ENCODE results near the gene PPM1G.
A peak's percentile ranks its signal among the peaks of the same experiment; 100 is the strongest.
"Not testable (repeated sequence)": the region's sequence is repeated elsewhere in the genome, so short reads cannot be mapped to it uniquely, and the experiment has no call there.

The PPM1G gene

DNA sequence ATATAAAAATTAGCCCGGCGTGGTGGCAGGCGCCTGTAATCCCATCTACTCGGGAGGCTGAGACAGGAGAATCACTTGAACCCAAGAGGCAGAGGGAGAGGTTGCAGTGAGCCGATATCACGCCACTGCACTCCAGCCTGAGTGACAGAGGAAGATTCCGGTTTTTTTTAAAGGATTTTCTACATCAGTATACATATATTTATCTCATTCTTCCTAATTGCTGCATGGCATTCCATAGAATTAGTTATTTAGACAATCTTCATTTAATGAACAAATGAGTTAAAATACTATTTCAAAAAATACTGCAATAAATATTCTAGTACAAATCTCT lies 54.8 kb downstream of the PPM1G start:
- H3K27ac ChIP-seq (replicated peaks) = no peak overlapping the region
- H3K4me3 ChIP-seq (replicated peaks; ENCODE audit: insufficient read depth, low read length) = no peak overlapping the region
- no peak for DNase-seq (ENCODE audit: low read depth in 1 of 2, low spot score in 1 of 2)
- TF ChIP-seq, protein P1, sequence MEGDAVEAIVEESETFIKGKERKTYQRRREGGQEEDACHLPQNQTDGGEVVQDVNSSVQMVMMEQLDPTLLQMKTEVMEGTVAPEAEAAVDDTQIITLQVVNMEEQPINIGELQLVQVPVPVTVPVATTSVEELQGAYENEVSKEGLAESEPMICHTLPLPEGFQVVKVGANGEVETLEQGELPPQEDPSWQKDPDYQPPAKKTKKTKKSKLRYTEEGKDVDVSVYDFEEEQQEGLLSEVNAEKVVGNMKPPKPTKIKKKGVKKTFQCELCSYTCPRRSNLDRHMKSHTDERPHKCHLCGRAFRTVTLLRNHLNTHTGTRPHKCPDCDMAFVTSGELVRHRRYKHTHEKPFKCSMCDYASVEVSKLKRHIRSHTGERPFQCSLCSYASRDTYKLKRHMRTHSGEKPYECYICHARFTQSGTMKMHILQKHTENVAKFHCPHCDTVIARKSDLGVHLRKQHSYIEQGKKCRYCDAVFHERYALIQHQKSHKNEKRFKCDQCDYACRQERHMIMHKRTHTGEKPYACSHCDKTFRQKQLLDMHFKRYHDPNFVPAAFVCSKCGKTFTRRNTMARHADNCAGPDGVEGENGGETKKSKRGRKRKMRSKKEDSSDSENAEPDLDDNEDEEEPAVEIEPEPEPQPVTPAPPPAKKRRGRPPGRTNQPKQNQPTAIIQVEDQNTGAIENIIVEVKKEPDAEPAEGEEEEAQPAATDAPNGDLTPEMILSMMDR (IDR thresholded peaks at IDR 0.05; ENCODE audit: insufficient read depth, low read length) = no peak
- TF ChIP-seq SPI1 (IDR thresholded peaks at IDR 0.05; ENCODE audit: borderline replicate concordance, low read depth) (no peak), GABPA (IDR thresholded peaks at IDR 0.05; ENCODE audit: low read depth) (no peak), POLR2AphosphoS5 (IDR thresholded peaks at IDR 0.05; ENCODE audit: low read depth) (no peak)
- TF ChIP-seq, protein P2, sequence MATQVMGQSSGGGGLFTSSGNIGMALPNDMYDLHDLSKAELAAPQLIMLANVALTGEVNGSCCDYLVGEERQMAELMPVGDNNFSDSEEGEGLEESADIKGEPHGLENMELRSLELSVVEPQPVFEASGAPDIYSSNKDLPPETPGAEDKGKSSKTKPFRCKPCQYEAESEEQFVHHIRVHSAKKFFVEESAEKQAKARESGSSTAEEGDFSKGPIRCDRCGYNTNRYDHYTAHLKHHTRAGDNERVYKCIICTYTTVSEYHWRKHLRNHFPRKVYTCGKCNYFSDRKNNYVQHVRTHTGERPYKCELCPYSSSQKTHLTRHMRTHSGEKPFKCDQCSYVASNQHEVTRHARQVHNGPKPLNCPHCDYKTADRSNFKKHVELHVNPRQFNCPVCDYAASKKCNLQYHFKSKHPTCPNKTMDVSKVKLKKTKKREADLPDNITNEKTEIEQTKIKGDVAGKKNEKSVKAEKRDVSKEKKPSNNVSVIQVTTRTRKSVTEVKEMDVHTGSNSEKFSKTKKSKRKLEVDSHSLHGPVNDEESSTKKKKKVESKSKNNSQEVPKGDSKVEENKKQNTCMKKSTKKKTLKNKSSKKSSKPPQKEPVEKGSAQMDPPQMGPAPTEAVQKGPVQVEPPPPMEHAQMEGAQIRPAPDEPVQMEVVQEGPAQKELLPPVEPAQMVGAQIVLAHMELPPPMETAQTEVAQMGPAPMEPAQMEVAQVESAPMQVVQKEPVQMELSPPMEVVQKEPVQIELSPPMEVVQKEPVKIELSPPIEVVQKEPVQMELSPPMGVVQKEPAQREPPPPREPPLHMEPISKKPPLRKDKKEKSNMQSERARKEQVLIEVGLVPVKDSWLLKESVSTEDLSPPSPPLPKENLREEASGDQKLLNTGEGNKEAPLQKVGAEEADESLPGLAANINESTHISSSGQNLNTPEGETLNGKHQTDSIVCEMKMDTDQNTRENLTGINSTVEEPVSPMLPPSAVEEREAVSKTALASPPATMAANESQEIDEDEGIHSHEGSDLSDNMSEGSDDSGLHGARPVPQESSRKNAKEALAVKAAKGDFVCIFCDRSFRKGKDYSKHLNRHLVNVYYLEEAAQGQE (IDR thresholded peaks at IDR 0.05; ENCODE audit: insufficient replicate concordance, low read depth) = no peak
- H3K27me3 ChIP-seq (ENCODE audit: insufficient read depth, poor library complexity, severe bottlenecking) = no peaks in the 10 kb centered on the region

DNA sequence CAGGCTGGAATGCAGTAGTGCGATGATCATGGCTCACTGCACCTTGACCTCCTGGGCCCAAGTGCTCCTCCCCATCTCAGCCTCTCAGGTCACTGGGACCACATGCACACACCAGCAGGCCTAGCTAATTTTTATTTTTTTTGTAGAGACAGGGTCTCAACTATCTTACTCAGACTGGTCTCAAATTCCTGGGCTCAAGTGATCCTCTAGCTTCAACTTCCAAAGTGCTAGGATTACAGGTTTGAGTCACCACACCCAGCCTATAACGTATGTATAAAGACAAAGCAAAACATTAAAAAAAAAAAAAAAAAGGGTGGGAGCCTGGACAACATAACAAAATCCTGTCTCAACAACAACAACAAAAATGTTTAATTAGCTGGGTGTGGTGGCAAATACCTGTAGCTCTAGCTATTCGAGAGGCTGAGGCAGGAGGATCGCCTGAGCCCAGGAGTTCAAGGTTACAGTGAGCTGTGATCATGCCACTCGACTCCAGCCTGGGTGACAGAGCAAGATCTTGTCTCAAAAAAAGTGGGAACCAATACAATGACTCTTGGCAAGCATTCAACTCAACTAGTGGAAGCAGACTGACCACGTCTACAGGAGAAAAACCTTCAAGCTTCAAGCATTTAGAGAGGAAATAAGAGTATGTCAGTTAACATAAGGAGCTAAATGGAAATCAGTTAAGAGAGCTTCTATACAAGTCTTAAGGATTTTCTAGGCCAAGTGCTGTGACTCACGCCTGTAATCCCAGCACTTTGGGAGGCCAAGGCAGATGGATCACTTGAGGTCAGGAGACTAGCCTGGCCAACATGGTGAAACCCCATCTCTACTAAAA lies 55.4 kb downstream of the PPM1G start:
- no peak overlapping the region for H3K4me3 ChIP-seq (replicated peaks; ENCODE audit: insufficient read depth, low read length)
- no peak overlapping the region for H3K27ac ChIP-seq (replicated peaks)
- DNase-seq (ENCODE audit: low read depth in 1 of 2, low spot score in 1 of 2) = peak in 1 of 2 experiments; percentile 55
- H3K27me3 ChIP-seq (ENCODE audit: insufficient read depth, poor library complexity, severe bottlenecking) = no peaks in the 10 kb centered on the region
- TF ChIP-seq POLR2AphosphoS5 (IDR thresholded peaks at IDR 0.05; ENCODE audit: low read depth) (no peak), GABPA (IDR thresholded peaks at IDR 0.05; ENCODE audit: low read depth) (no peak), SPI1 (IDR thresholded peaks at IDR 0.05; ENCODE audit: borderline replicate concordance, low read depth) (no peak)
- TF ChIP-seq, protein P1 (IDR thresholded peaks at IDR 0.05; ENCODE audit: insufficient read depth, low read length) = no peak

DNA sequence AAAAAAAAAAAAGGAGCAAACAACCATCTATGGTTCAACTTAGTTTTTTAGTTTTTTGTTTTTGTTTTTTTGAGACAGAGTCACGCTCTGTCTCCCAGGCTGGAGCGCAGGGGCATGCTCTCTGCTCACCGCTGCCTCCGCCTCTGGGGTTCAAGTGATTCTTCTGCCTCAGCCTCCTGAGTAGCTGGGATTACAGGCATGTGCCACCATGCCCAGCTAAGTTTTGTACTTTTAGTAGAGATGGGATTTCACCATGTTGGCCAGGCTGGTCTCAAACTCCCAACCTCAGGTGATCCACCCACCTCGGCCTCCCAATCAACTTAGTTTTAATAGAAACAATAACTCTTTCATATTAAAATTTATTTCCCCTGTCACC lies 56.0 kb downstream of the PPM1G start:
- not testable (repeated sequence) for H3K4me3 ChIP-seq (replicated peaks; ENCODE audit: insufficient read depth, low read length); H3K27me3 ChIP-seq (ENCODE audit: insufficient read depth, poor library complexity, severe bottlenecking); H3K27ac ChIP-seq (replicated peaks); DNase-seq (ENCODE audit: low read depth in 1 of 2, low spot score in 1 of 2)

DNA sequence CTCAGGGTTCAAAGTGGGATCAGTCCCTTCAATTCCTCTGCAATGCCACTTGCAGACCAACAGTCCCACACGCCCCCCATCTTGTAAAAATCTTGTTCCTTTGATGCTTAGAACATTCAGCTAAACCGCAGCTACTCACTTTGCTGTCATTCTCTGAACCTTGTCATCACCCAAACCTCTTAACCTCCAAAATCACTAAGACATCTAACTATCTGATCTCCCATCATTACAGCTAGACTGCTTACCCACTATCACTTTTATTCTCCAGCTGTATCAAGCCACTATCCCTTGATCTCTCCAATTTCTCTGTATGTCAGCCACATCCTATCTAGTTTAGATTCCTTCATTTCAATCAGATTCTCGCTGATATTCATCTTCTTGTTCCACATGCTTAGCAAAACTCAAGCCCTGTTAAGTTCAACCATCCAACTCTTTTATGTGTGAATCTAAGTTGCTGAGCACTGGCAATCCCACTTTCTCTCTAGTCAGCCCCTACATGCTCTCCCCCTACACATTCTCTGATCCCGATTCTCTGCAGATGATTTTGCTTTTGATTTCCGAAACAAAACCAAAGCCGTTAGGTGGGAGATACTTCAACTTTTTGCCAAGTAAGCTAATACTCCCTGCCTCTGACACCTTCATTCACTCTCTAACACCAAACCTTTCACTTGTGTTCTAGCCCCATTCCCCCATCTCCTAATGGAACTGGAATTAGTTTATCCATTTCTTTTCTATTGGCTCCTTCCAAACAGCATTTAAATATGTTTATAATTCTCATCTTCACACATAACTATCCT lies 57.4 kb downstream of the PPM1G start:
- TF ChIP-seq POLR2AphosphoS5 (IDR thresholded peaks at IDR 0.05; ENCODE audit: low read depth) = no peak
- TF ChIP-seq, protein P2 (IDR thresholded peaks at IDR 0.05; ENCODE audit: insufficient replicate concordance, low read depth) = no peak
- TF ChIP-seq, protein P1 (IDR thresholded peaks at IDR 0.05; ENCODE audit: insufficient read depth, low read length) = no peak
- TF ChIP-seq SPI1 (IDR thresholded peaks at IDR 0.05; ENCODE audit: borderline replicate concordance, low read depth) = no peak
- no peak for TF ChIP-seq GABPA (IDR thresholded peaks at IDR 0.05; ENCODE audit: low read depth)
- H3K27me3 ChIP-seq (ENCODE audit: insufficient read depth, poor library complexity, severe bottlenecking) = no peaks in the 10 kb centered on the region
- no peak overlapping the region for H3K4me3 ChIP-seq (replicated peaks; ENCODE audit: insufficient read depth, low read length)
- no peak for DNase-seq (ENCODE audit: low read depth in 1 of 2, low spot score in 1 of 2)
- no peak overlapping the region for H3K27ac ChIP-seq (replicated peaks)
